DOHH2 (cell line): ENCODE measurements around the gene SLC35F4.
"Not testable (repeated sequence)": the region's sequence is repeated elsewhere in the genome, so short reads cannot be mapped to it uniquely, and the experiment has no call there.

Experiments used
- EZH2phosphoT487 ChIP-seq: fragments of 200-600 bp; sonication (generic); IDR thresholded peaks from 2 replicates; pipeline ENCODE4 v1.6.1; 2017; ENCODE audit warnings: borderline replicate concordance, mild to moderate bottlenecking, antibody characterized with exemption, low read length, moderate library complexity, mixed read lengths
- TF ChIP-seq, protein P1 (sequence below): fragments of 200-600 bp; sonication (generic); IDR thresholded peaks from one replicate; pipeline ENCODE4 v1.5.1; 2014; ENCODE audit warnings: antibody characterized with exemption, mild to moderate bottlenecking, low read depth, low read length; ENCODE audit not compliant: poor library complexity, severe bottlenecking

- TF ChIP-seq, protein P1, sequence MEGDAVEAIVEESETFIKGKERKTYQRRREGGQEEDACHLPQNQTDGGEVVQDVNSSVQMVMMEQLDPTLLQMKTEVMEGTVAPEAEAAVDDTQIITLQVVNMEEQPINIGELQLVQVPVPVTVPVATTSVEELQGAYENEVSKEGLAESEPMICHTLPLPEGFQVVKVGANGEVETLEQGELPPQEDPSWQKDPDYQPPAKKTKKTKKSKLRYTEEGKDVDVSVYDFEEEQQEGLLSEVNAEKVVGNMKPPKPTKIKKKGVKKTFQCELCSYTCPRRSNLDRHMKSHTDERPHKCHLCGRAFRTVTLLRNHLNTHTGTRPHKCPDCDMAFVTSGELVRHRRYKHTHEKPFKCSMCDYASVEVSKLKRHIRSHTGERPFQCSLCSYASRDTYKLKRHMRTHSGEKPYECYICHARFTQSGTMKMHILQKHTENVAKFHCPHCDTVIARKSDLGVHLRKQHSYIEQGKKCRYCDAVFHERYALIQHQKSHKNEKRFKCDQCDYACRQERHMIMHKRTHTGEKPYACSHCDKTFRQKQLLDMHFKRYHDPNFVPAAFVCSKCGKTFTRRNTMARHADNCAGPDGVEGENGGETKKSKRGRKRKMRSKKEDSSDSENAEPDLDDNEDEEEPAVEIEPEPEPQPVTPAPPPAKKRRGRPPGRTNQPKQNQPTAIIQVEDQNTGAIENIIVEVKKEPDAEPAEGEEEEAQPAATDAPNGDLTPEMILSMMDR: not testable (repeated sequence)
- TF ChIP-seq EZH2phosphoT487: not testable (repeated sequence)
These were observed 10.2 kb downstream of the SLC35F4 start for GRCh38 chr14:57855666-57856065.
